Activated gamma-delta T cell (primary cell): ENCODE data around the gene ARHGEF6.

Experiments used
- DNase-seq: peaks from one replicate; lab custom pipeline; 2025; lab: John Stamatoyannopoulos, UW

Gene ARHGEF6

DNA sequence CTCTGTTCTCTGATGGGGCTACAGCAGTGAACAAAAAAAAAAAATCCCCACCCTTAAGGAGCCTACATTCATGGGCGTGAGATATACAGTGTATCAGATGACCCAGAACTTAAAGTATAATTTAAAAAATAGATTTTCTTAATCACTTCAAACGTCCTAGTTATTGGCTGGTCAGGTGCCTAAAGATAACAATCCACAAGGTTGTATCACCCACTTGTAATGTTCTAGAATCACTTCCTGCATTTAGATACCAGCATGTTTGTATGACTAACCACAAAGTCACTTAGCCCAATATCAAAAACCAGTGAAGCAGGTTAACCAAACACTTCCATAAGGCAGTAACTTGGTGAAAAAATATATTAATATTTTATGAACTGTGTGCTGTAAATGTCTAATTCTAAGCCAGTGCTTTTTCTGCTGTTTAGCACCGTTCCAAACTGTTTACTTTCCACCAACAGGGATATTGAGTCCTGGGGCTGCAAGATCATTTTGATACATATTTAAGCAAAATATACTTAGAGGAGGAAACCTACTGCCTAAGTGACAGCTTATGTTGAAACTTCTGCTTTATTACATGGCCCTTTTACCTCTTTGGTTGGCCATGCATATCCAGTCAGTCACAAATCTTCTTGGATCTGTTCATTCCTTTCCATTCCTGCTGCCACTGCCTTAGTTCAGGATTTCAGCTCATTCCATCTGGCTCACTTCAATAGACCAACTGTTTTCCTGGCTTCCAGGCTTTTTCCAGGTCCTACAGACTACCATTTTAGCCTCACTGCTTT is 89.5 kb downstream of the ARHGEF6 start:
- no peak for DNase-seq

DNA sequence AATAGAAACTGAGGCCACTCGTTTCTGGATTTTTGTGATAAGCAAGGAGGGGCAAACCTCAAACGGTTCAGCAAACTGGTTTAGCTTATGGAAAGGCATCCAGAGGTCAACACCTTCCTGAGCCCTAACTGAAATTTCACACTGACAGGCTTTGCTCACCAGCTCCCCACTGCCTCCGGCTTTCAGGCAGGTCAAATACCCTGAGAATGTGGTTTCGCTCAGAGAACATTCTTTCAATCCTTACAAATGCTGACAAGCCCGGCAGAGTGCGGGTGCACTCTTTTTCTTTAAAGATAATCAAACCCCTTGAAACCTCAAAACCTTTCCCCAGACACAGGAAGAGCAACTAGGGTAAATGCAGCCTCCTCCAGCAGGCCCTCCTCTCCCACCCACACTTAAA is 91.3 kb downstream of the ARHGEF6 start:
- no peak for DNase-seq

- no peak for DNase-seq
Measured at GRCh38 chrX:136687457-136687856, 93.3 kb downstream of the ARHGEF6 start.

DNA sequence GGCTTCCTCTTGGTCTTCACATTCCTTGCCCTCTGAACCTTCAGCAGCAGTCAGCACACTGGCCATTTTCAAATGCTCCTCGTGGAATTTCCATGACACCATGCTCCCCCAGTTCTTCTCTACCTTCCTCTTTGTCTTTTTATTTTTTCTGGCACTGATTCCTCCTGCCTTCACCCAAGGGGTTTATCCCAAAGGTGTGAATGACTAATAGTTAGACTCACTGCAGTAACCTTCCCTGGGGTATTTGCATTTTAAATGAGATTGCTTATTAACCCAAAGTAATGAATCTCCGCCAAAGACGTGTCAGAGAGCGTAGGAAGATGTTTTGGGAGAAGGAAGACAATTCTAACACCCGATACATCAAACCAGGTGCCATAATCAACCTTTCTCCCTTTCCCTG is 96.6 kb downstream of the ARHGEF6 start:
- no peak for DNase-seq

DNA sequence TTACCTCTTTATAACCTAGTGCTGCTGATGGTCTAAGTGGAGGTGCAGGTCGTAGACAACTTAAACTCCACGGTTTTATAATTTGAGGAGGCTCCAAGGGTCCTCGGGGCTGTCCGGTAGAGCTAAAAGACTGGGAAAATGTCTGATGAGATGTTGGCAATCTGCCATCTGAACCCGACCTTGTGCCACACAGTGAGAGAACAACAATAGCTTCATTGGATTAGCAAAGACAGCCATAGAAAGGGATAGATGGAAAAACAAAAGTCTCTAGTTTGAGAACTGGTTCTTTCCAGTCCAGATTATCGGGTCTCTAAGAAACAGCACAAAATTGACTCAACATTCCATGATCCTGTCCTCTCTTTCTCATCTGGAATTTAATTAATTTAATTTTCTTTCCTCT is 101.2 kb downstream of the ARHGEF6 start:
- DNase-seq, result no peak

- DNase-seq, result no peak
Measured at GRCh38 chrX:136674270-136674985, 106.3 kb downstream of the ARHGEF6 start.

- no peak for DNase-seq
Measured at GRCh38 chrX:136671006-136671610, 109.6 kb downstream of the ARHGEF6 start.

DNA sequence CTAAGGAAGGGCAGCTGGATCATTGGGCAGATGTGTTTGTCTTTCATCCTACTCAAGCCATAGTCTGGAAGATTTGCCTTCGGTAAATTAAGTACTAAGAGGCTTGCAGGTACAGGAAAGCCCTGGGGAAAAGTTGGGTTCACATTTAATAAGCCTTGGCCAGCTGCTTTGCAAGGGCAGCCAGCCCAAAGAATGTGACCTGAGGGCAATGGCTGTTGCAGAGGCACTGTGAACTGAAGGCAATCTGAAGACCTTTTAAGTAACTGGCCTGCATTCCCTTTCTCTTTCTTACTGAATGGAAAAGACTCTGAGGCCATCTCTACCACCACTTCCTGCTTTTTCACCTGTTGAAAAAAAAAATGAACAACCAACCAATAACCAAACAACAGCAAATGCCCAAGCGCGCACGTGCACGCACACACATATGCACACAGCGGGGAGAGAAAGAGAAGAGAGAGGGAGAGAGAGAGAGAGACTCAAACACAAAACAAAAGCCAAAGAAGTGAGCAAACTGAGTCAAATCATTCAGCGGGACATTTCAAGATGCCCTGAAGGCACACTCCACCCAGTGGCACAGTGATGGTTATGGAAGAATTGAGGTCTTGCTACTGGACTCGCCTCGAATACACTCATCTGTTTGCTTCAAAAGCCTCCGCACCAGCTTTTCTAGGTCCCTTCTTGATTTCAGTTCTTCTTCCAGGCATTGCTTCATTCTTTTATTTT is 113.1 kb downstream of the ARHGEF6 start:
- DNase-seq, result no peak

DNA sequence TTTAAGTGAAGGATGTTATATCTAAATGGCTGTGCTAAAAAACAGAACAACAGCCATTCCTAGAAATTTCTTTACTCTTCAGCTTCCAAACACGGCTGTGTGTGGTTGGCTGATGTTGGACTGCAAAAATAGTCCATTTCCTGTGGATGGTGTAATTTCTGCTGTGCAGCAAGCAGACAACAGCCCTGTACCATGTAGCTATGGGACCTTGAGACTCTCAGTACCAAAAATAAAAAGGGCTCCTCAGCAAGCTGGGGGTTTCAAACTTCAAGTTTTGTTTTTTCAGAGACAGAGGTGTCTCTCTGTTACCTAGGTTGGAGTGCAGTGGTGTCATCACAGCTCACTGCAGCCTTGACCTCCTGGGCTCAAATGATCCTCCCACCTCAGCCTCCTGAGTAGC is 114.6 kb downstream of the ARHGEF6 start:
- DNase-seq, result no peak

- DNase-seq, result no peak
Measured at GRCh38 chrX:136665258-136665900, 115.4 kb downstream of the ARHGEF6 start.

GRCh38 chrX:136662976-136663375 is 117.8 kb downstream of the ARHGEF6 start:
- no peak for DNase-seq

GRCh38 chrX:136662104-136662503 is 118.6 kb downstream of the ARHGEF6 start:
- DNase-seq, result no peak

DNA sequence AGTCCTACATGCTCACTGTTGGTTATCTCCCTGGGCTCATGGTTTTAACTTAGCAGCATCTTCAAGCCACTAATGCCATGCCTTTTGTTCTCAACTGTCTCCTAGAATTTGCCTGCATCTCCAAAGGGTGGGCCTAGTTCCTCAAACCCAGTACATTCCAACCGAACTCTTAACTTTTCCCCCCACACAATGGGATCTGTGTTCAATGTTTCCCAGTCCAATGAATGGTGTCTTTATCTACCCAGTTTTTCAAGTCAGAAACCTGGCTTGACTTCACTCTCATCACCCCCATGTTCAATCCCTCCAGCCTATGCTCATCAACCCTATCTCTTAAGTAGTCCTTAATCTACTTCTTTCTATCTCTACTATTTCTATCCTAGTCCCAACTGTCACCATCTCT is 119.8 kb downstream of the ARHGEF6 start:
- no peak for DNase-seq

- DNase-seq, result no peak
Measured at GRCh38 chrX:136659174-136659573, 121.6 kb downstream of the ARHGEF6 start.

GRCh38 chrX:136658151-136658550 is 122.6 kb downstream of the ARHGEF6 start:
- no peak for DNase-seq

DNA sequence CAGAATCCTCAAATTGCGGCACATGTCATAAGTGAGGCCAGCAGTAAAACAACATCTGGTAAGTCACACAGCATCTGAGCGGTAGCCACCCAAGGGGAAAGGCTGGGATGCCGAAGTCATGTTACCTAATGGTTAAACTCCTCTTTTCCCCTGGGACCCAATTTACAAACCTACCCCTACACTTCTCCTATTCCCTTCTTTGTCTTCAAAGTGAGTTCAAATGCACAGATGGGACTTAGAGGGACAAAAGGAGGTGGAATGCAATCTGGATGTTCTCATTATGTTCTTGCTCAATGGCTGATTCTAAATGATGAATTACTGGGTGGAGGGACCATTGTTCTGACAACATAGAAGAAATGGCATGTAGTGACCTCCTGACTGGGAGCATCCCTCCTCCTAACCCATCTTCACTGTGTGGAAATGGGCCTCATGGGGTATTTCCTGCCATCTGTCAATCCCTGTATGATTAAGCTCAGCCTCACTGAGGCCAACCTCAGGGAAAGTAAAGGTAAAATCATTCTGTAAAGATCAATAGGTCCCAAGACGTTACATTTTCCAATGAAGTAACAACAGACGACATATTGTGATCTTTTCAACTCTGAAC is 124.3 kb downstream of the ARHGEF6 start:
- DNase-seq, result no peak

DNA sequence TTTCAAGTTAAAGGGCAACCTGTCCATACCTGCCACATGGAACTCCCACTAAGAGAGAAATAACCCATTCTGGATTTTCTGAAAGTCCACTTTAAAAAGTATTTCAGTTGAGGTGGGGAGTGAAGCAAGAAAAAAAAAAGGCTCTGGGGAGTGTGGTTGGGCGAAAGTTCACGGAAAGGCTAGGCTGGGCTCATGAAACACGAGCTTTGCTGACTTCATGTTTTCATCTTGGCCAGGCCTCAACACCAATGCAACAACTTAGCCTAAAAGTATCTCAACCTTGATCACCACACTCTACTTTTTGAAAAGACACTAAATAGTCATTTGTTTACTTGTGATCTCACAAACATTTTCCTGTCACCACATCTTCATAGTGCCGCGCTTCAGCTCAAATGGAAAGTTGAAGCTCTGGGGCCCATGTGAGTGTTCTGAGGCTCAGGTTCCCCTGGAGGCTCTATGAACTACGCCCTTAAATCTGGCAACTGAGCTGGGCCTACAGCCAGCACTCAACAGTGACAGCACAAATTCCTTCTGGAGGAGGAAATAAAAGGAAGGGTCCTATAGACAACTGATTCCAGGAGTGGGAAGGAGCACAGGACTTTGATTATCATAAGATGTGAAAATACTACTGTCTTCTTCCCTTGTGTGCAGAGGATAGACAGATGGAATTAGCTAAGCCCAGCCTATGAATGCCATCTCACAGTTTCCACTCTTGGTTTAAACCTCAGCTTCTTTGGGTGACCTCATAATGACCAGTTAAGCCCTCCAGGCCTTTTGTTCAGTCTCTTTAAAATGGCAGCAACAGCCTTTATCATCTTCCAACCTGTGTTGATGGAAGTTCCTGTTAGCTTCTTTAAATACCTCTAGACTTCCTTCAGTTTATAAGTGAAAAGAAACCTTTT is 127.7 kb downstream of the ARHGEF6 start:
- DNase-seq, result no peak

DNA sequence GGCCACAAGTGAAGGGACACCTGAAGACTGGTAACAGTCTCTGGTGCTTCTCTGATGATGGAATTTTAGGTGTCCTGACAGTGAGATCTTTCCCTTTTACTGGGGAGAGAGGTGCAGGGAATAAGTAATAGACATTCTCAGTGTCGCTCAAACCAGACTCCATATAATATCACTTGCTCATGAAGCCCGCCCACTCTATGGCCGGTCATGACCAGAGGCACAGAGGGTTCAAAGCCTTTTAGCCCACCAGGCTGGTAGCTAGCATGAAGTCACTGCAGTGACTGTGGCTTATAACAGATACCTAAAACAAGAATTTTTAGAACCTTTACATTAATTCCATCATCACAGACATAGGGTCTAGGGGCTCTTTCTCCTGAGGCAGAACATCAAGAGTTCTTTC is 129.9 kb downstream of the ARHGEF6 start:
- no peak for DNase-seq

DNA sequence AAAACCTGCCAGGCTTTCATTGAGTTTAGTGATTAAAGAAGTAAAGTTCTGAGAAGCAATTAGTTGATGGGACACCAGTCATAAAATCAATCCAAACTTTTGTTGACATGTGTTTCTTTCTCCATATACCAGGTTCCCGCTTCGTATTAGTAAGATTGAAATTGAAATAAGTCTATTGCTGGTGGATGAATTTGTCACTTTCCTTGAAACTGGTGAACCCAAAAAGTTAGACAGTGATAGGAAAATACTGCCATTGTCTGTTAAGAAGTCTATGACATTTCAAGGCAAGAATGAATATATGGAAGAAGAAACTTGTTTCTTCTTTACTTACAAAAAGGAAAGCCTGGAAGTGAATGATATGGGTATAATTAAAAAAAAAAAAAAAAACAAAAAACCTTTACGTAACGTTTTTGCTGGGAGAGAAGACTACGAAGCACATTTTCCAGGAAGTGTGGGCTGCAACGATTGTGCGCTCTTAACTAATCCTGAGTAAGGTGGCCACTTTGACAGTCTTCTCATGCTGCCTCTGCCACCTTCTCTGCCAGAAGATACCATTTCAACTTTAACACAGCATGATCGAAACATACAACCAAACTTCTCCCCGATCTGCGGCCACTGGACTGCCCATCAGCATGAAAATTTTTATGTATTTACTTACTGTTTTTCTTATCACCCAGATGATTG is 132.9 kb downstream of the ARHGEF6 start, which contains the start of gene CD40LG:
Gene CD40LG, plus strand, starts transcription at position 482 of the 684 bp plus-strand sequence. Its CDS starts 91 bp downstream, at position 573.
- DNase-seq, result no peak
